Common myeloid progenitor, CD34-positive (primary cell): ENCODE results near the gene DUSP11. TPM values are rescaled to one million over a fixed set of nuclear protein-coding genes. Genes with fewer than 3 reads are reported as not detected.

ENCODE experiments used
- CTCF ChIA-PET: fragments of 350-600 bp; sonication (Branson Sonifier 250); formaldehyde crosslinking; loops from one replicate; lab custom pipeline; 2021; ENCODE audit warnings: antibody characterized with exemption; lab: Charles Lee
- POLR2A ChIA-PET: fragments of 350-600 bp; sonication (Branson Sonifier 250); formaldehyde crosslinking; loops from one replicate; lab custom pipeline; 2021; ENCODE audit warnings: antibody characterized with exemption; lab: Charles Lee
- DNase-seq, 3 donors: peaks; one replicate each; pipeline versions ENCODE4 v3.0.0 to v3.0.0-alpha.2; 2013
- H3K27ac ChIP-seq, 2 experiments: 1 replicate in 1 of 2; 2 replicates in 1 of 2; pipeline ENCODE4 v1.7.0; 2013; ENCODE audit warnings: inconsistent platforms in 2 of 2, low read length in 2 of 2, mild to moderate bottlenecking in 2 of 2, low read depth in 1 of 2, moderate library complexity in 1 of 2; ENCODE audit not compliant: severe bottlenecking in 2 of 2, insufficient read depth in 1 of 2, poor library complexity in 1 of 2
- H3K27me3 ChIP-seq, 5 experiments: replicated peaks in 2 of 5; 1 replicate in 3 of 5; 2 replicates in 2 of 5; pipeline versions ENCODE4 v1.6.1 to v1.7.0; 2013; ENCODE audit warnings: low read length in 4 of 5, mild to moderate bottlenecking in 2 of 5, moderate library complexity in 2 of 5, inconsistent platforms in 1 of 5; ENCODE audit not compliant: insufficient read depth in 5 of 5, control insufficient read depth in 4 of 5
- H3K36me3 ChIP-seq, 4 experiments: 1 replicate in 2 of 4; 2 replicates in 2 of 4; pipeline versions ENCODE4 v1.6.1 to v1.7.0; 2013; ENCODE audit warnings: low read length in 3 of 4, control low read depth in 1 of 4, mild to moderate bottlenecking in 1 of 4; ENCODE audit not compliant: control insufficient read depth in 4 of 4, insufficient read depth in 4 of 4
- H3K4me1 ChIP-seq, 4 experiments: 1 replicate in 3 of 4; 2 replicates in 1 of 4; pipeline versions ENCODE4 v1.6.1 to v1.7.1; 2013; ENCODE audit warnings: low read length in 3 of 4, mild to moderate bottlenecking in 3 of 4, control low read depth in 1 of 4, inconsistent platforms in 1 of 4, moderate library complexity in 1 of 4; ENCODE audit not compliant: control insufficient read depth in 4 of 4, insufficient read depth in 4 of 4; ENCODE audit errors: control extremely low read depth in 1 of 4
- H3K4me3 ChIP-seq, 7 experiments: 1 replicate in 4 of 7; 2 replicates in 3 of 7; pipeline versions ENCODE4 v1.5.1 to v1.7.0; 2013; ENCODE audit warnings: mild to moderate bottlenecking in 7 of 7, low read length in 6 of 7, moderate library complexity in 6 of 7, inconsistent platforms in 2 of 7, low read depth in 2 of 7, control low read depth in 1 of 7; ENCODE audit not compliant: insufficient read depth in 4 of 7, control insufficient read depth in 1 of 7; ENCODE audit errors: extremely low read depth in 1 of 7
- H3K9me3 ChIP-seq, 5 experiments: 1 replicate in 4 of 5; 2 replicates in 1 of 5; pipeline versions ENCODE4 v1.6.1 to v1.7.1; 2013; ENCODE audit warnings: low read length in 4 of 5, mild to moderate bottlenecking in 2 of 5, inconsistent platforms in 1 of 5, low read depth in 1 of 5, moderate library complexity in 1 of 5; ENCODE audit not compliant: control insufficient read depth in 4 of 5, insufficient read depth in 2 of 5; ENCODE audit errors: control extremely low read depth in 1 of 5
- WGBS: methylation state at CpG from one replicate; pipeline ENCODE4 v1.1.5; 2013; ENCODE audit not compliant: insufficient coverage; 5-methylcytosine and 5-hydroxymethylcytosine counted together
- polyA plus RNA-seq: library from polyadenylated mRNA; unstranded; fragments of 120-200 nt; gene quantifications from one replicate; pipeline ENCODE4 v1.2.1, GENCODE V29; 2013

Gene DUSP11
- 24.9 TPM for polyA plus RNA-seq

DNA sequence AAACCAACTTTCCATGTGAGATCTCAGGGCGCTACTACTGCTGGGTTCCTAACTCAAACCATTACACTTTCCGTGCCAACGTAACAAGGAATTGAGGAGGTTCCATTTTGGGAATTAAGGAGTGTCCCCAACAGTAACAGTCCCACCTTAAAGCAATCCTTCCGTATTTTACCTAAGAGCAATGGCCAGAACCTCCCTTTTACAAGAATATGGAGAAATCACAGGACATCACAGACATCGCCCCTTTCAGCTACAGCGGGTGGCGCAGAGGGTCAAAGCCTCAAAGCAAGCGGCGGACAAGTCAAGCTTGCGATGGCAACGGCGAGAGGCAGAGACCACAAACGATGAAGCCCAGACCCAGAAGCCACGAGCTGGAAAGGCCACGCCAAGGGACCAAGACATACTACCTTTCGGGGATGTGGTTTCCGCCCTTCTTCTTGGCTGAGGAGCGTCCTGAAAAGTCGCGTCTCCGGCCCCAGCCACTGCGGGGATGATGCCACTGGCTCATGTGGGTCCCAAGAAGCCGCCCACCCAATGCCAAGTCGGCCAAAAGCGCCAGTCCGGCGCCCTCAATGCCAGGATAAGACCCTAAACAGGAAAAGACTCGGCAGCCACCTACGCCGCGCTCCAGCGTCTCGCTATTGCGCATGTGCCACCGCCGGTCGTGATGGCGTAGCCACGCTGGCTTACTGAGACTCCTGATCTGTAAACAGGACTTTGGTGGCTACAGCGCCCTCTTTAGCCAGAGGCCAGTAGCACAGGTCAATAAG is at the start of gene DUSP11:
TSS of gene DUSP11 (minus strand) at position 637 of the 770 bp plus-strand sequence. CDS start at position 508, 129 bp downstream.
- no peaks in the 10 kb centered on the region for H3K27me3 ChIP-seq
- 0% methylated on average over 35 of the region's 40 CpGs for WGBS
- ChIA-PET CTCF (interaction anchor here (0.9 to 1.1 kb wide), 4 partner anchors 13 to 160 kb away, joined by 3 to 4 read pairs (median 4); partner anchors contain the start of gene STAMBP), POLR2A (interaction anchor here (0.7 kb wide), 1 partner anchor 31 kb away, joined by 3 read pairs; no protein-coding TSS in a partner anchor)
- peaks cover 7 to 18% (median 9%) of the 10 kb centered on the region in 4 experiments for H3K4me1 ChIP-seq
- DNase-seq: peak; percentile 93 to 98 (median 95)
- no peaks in the 10 kb centered on the region for H3K9me3 ChIP-seq
- peaks cover 8 to 22% (median 17%) of the 10 kb centered on the region in 4 experiments for H3K36me3 ChIP-seq
- peak within 1 kb of the TSS; percentile 85 to 94 for H3K27ac ChIP-seq
- H3K4me3 ChIP-seq: peak within 1 kb of the TSS; percentile 74 to 99 (median 94)

GRCh38 chr2:73828818-73829570 is 49.1 kb upstream of the DUSP11 start, which contains the start of gene STAMBP:
Gene STAMBP (plus strand): TSS chr2:73828961. CDS start chr2:73830857, 1,896 bp downstream.
- Histone ChIP-seq H3K4me3 (peak within 1 kb of the TSS; percentile 89 to 98 (median 95)), H3K4me1 (peaks cover 13 to 31% (median 22%) of the 10 kb centered on the region in 4 experiments), H3K27ac (peak within 1 kb of the TSS; percentile 91 to 97), H3K27me3 (no peaks in the 10 kb centered on the region), H3K9me3 (no peaks in the 10 kb centered on the region), H3K36me3 (peaks cover 2 to 25% (median 18%) of the 10 kb centered on the region in 4 experiments)
- ChIA-PET CTCF (interaction anchor here (0.6 to 3.0 kb wide), 9 partner anchors 15 to 660 kb away, joined by 3 to 13 read pairs (median 3); partner anchors contain the start of gene DUSP11), POLR2A (interaction anchor here (0.5 to 0.7 kb wide), 2 partner anchors 134 to 397 kb away, joined by 3 to 4 read pairs; no protein-coding TSS in a partner anchor)
- WGBS: 0% methylated on average over 34 of the region's 48 CpGs
- DNase-seq: peak; percentile 97 to 99 (median 98)

DNA sequence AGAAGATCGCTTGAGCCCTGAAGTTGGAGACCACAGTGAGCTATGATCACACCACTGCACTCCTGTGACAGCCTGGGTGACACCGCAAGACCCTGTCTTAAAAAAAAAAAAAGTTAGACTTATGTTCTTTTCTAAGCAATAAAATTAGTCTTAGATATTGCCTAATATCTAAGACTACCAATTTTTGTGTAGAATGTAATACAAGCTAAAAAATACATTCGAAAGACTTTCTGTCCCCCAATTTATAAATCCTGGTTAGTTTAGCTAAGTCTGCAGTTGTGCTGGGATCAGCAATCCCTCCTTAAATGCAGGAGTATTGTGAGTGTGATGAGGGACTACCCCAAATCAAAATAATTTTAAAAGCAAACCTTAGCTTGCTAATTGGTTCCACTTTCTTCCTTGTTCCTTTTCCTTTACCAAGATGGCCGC is 48.5 kb upstream of the DUSP11 start:
- peaks cover 13 to 31% (median 22%) of the 10 kb centered on the region in 4 experiments for H3K4me1 ChIP-seq
- ChIA-PET POLR2A (interaction anchor here (0.5 to 0.7 kb wide), 2 partner anchors 133 to 398 kb away, joined by 3 to 4 read pairs; no protein-coding TSS in a partner anchor), CTCF (interaction anchor here (0.6 to 3.0 kb wide), 11 partner anchors 13 to 660 kb away, joined by 3 to 13 read pairs (median 3); partner anchors contain the start of gene DUSP11)
- H3K27me3 ChIP-seq: no peaks in the 10 kb centered on the region
- DNase-seq: peak in 1 of 3 donors; percentile 10
- peaks cover 2 to 21% (median 14%) of the 10 kb centered on the region in 4 experiments for H3K36me3 ChIP-seq
- 50% methylated on average over 2 of the region's 4 CpGs for WGBS
- peak overlapping the region; percentile 91 to 97 for H3K27ac ChIP-seq
- peak overlapping the region; percentile 89 to 98 (median 95) for H3K4me3 ChIP-seq
- H3K9me3 ChIP-seq: no peaks in the 10 kb centered on the region

- DNase-seq: no peak
- POLR2A ChIA-PET: interaction anchor here (0.5 kb wide), 1 partner anchor 132 kb away, joined by 4 read pairs; no protein-coding TSS in a partner anchor
- H3K27ac ChIP-seq: peak overlapping the region in 1 of 2 experiments; percentile 97
- WGBS: 88% methylated on average over 8 of the region's 9 CpGs
- CTCF ChIA-PET: interaction anchor here (0.9 to 3.0 kb wide), 14 partner anchors 12 to 331 kb away, joined by 3 to 13 read pairs (median 4); partner anchors contain the start of genes BOLA3 and DUSP11
- peak overlapping the region in 6 of 7 experiments; percentile 90 to 98 (median 96) for H3K4me3 ChIP-seq
- H3K9me3 ChIP-seq: no peaks in the 10 kb centered on the region
- H3K36me3 ChIP-seq: peaks cover under 1 to 15% (median 9%) of the 10 kb centered on the region in 4 experiments
- no peaks in the 10 kb centered on the region for H3K27me3 ChIP-seq
- H3K4me1 ChIP-seq: peaks cover 13 to 29% (median 22%) of the 10 kb centered on the region in 4 experiments
Measured at GRCh38 chr2:73827660-73828388, 47.9 kb upstream of the DUSP11 start.

GRCh38 chr2:73827018-73827417 is 47.1 kb upstream of the DUSP11 start:
- Histone ChIP-seq H3K27ac (no peak overlapping the region), H3K9me3 (no peaks in the 10 kb centered on the region), H3K36me3 (peaks cover 0 to 9% (median 5%) of the 10 kb centered on the region in 4 experiments), H3K4me1 (peaks cover 13 to 26% (median 19%) of the 10 kb centered on the region in 4 experiments), H3K4me3 (no peak overlapping the region), H3K27me3 (no peaks in the 10 kb centered on the region)
- DNase-seq: peak in 2 of 3 donors; percentile 59 to 62
- CTCF ChIA-PET: interaction anchor here (0.6 to 3.0 kb wide), 10 partner anchors 11 to 332 kb away, joined by 3 to 13 read pairs (median 4); partner anchors contain the start of gene BOLA3
- WGBS: no CpG with 5 or more reads among the region's 2 CpGs
- POLR2A ChIA-PET: interaction anchor here (0.6 kb wide), 1 partner anchor 257 kb away, joined by 3 read pairs; no protein-coding TSS in a partner anchor

- no peaks in the 10 kb centered on the region for H3K36me3 ChIP-seq
- CTCF ChIA-PET: interaction anchor here (0.8 to 4.3 kb wide), 7 partner anchors 15 to 575 kb away, joined by 3 to 35 read pairs (median 10); no protein-coding TSS in a partner anchor
- H3K4me1 ChIP-seq: peaks cover 13 to 28% (median 18%) of the 10 kb centered on the region in 4 experiments
- H3K27me3 ChIP-seq: no peaks in the 10 kb centered on the region
- H3K4me3 ChIP-seq: no peak overlapping the region
- H3K27ac ChIP-seq: no peak overlapping the region
- POLR2A ChIA-PET: no interaction called here
- WGBS: 98% methylated on average over 4 of the region's 4 CpGs
- no peaks in the 10 kb centered on the region for H3K9me3 ChIP-seq
- DNase-seq: no peak
Measured at GRCh38 chr2:73825408-73825807, 45.5 kb upstream of the DUSP11 start.
